NCI-H345 treated with DMSO at 0.1 percent for 48 hours (cell line): ENCODE data around the gene ADAMTS13.
A peak's percentile ranks its signal among the peaks of the same experiment; 100 is the strongest.
"Not testable (repeated sequence)": the region's sequence is repeated elsewhere in the genome, so short reads cannot be mapped to it uniquely, and the experiment has no call there.

Experiments
- DNase-seq: peaks from one replicate; lab custom pipeline; 2025; ENCODE audit not compliant: unreplicated experiment; lab: John Stamatoyannopoulos, UW

The ADAMTS13 gene

DNA sequence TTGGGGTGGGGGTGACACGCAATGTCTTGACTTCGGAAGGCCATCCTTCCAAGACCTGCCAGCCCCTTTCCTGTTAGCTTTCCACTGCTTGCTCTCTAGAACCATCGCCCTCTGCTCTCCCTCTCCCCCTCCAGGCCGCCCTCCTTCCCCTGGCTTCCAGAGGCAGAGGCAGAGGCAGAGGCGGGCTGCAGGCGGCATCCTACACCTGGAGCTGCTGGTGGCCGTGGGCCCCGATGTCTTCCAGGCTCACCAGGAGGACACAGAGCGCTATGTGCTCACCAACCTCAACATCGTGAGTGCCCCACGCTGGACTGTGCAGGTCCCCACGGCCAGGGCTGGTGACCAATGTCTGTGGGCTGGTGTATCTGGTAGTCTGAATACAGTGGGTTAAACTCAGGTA is 2.0 kb downstream of the ADAMTS13 start:
- no peak for DNase-seq

DNA sequence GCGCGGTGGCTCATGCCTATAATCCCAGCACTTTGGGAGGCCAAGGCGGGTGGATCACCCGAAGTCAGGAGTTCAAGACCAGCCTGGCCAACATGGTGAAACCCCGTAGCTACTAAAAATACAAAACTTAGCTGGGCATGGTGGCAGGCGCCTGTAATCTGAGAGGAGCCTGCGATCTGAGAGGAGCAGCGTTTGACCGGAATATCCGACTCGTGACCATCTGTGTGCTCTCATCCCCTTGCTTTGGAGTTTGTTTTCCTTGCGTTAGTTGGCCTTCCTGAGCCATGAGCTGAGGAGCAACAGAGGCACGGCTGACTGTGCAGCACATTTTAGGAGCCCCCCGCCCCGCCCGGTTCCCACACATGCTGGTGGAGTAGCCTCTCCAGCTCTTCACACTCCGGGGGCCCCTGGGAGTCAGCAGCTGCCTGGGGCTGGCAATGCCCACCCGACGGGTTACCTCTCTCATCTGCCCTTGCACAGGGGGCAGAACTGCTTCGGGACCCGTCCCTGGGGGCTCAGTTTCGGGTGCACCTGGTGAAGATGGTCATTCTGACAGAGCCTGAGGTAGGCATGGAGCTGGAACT is 3.0 kb downstream of the ADAMTS13 start:
- DNase-seq, result no peak

DNA sequence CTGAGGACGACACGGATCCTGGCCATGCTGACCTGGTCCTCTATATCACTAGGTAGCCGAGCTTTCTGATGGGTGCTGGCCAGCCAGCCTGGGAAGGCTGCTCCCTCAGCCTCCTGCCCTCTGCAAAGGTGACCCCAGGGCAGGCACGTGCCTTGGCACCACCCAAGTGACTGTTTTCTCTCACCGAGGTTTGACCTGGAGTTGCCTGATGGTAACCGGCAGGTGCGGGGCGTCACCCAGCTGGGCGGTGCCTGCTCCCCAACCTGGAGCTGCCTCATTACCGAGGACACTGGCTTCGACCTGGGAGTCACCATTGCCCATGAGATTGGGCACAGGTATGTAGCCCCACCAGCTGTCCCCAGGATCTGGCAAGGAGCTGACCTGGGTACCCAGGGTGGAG is 3.8 kb downstream of the ADAMTS13 start:
- no peak for DNase-seq

GRCh38 chr9:133427658-133428348 is 5.6 kb downstream of the ADAMTS13 start:
- DNase-seq, result no peak

DNA sequence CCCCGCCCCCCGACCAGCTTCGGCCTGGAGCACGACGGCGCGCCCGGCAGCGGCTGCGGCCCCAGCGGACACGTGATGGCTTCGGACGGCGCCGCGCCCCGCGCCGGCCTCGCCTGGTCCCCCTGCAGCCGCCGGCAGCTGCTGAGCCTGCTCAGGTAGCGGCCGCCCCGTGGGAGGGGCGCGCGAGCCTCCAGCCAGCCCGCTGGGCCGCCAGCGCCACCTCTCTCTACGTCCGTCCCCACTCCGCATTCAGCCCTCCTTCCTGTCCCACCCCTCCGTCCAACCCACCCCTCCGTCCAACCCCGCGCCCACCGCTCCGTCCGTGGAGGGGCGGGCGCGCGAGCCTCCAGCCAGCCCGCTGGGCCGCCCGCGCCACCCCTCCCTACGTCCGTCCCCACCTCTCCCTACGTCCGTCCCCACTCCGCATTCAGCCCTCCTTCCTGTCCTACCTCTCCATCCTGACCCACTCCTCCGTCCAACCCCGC is 6.5 kb downstream of the ADAMTS13 start:
- DNase-seq, result no peak

GRCh38 chr9:133429214-133429613 is 7.0 kb downstream of the ADAMTS13 start:
- DNase-seq, result no peak

GRCh38 chr9:133429641-133430161 is 7.5 kb downstream of the ADAMTS13 start:
- DNase-seq, result no peak

GRCh38 chr9:133430244-133430643 is 8.1 kb downstream of the ADAMTS13 start:
- no peak for DNase-seq

GRCh38 chr9:133433351-133433843 is 11.2 kb downstream of the ADAMTS13 start:
- no peak for DNase-seq

- no peak for DNase-seq
Observed at GRCh38 chr9:133436681-133437080, 14.5 kb downstream of the ADAMTS13 start.

GRCh38 chr9:133437753-133438531 is 15.8 kb downstream of the ADAMTS13 start:
- DNase-seq, result no peak

GRCh38 chr9:133439337-133439736 is 17.2 kb downstream of the ADAMTS13 start:
- no peak for DNase-seq

- no peak for DNase-seq
Observed at GRCh38 chr9:133440874-133441273, 18.7 kb downstream of the ADAMTS13 start.

DNA sequence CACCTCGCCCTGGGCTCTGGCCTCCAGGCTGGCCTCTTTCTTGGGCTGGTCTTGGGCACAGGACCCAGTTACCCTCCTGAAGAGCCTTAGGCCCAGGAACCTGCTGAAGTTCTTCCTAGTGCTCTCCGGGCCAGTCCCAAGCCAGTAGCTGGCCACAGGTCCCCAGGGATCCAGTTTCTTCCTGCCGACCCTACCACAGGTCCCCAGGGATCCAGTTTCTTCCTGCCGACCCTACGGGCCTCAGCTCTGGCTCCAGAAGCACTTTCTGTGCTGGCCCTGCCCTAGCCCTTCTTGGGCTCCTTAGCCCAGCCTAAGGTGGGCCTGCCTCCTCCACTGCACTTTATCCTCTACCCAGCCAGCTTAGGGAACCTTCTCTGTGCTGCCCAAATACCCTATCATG is 19.4 kb downstream of the ADAMTS13 start:
- no peak for DNase-seq

GRCh38 chr9:133443248-133443647 is 21.1 kb downstream of the ADAMTS13 start:
- no peak for DNase-seq

DNA sequence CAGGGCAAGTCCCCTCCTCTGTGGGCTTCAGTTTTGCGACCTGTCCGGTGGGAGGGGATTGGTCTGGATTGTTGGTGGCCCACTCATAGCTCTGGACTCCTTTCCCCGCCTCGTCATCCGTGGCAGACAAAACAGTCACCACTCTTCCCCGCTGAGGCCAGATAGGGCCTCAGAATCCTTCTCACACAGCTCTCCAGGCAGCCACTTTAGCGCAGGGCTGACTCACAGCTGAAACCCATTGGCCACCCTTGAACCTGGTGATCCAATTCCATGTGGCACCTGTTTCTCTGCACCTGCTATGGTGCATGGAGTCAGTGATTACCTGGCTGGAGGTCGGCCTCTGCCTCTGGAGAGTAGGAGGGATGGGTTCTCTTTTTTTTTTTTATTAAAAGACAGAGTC is 21.8 kb downstream of the ADAMTS13 start:
- peak; percentile 52 for DNase-seq

DNA sequence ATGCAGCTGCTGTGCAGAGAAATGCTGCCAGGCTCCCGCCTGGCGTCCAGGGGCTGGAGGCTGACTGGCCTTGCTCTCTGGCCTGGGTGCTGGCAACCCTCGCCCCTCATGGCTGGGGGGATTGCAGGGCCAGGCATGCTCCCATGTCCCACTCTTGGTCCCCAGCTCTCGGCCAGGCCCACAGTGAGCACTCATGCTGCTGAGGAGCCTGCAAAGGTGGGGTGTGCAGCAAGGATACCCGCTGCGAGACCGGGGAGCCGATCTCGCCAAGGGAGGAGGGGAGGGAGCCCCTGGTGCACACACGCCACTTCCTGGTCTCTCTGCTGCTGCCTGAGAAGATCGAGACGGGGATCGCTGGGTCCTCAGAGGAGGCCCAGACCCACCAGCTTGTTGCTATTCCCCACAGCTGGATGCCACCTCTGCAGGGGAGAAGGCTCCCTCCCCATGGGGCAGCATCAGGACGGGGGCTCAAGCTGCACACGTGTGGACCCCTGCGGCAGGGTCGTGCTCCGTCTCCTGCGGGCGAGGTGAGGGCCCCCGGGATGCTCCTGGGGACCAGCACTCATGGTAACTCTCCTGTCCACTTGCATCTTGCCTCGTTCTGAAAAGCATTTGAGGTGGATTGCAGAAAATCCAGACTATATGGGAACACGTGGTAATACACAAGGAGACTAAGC is 23.3 kb downstream of the ADAMTS13 start:
- no peak for DNase-seq

GRCh38 chr9:133448487-133448972 is 26.4 kb downstream of the ADAMTS13 start:
- no peak for DNase-seq

DNA sequence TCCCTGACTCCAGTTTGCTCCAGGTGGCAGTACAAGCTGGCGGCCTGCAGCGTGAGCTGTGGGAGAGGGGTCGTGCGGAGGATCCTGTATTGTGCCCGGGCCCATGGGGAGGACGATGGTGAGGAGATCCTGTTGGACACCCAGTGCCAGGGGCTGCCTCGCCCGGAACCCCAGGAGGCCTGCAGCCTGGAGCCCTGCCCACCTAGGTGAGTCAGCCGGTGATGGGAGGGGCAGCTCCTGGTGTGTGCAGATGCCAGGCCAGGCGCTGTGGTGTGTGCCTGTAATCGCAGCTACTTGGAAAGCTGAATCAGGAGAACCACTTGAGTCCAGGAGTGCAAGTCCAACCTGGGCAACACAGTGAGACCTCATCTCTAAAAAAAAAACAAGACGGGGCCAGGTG is 27.6 kb downstream of the ADAMTS13 start:
- DNase-seq, result no peak

- not testable (repeated sequence) for DNase-seq
Observed at GRCh38 chr9:133451865-133452264, 29.7 kb downstream of the ADAMTS13 start.

- DNase-seq, result no peak
Observed at GRCh38 chr9:133452562-133452961, 30.4 kb downstream of the ADAMTS13 start.
